H4 (cell line): ENCODE measurements around the gene HUNK. TPM values are rescaled to one million over a fixed set of nuclear protein-coding genes. Genes with fewer than 3 reads are reported as not detected.
"Not testable (repeated sequence)": the region's sequence is repeated elsewhere in the genome, so short reads cannot be mapped to it uniquely, and the experiment has no call there.

Source experiments
- DNase-seq: peaks from one replicate; pipeline ENCODE4 v3.0.0-alpha.2; 2015; ENCODE audit warnings: low spot score
- total RNA-seq: library from RNA; depleted of rRNA; stranded (reverse); fragments of >200 nt; shearing (Covaris generic); gene quantifications from 2 replicates; pipeline ENCODE4 v1.2.3, GENCODE V29; 2014

HUNK gene
- total RNA-seq, 1 experiment from 2014 or later = 1.9 TPM

DNA sequence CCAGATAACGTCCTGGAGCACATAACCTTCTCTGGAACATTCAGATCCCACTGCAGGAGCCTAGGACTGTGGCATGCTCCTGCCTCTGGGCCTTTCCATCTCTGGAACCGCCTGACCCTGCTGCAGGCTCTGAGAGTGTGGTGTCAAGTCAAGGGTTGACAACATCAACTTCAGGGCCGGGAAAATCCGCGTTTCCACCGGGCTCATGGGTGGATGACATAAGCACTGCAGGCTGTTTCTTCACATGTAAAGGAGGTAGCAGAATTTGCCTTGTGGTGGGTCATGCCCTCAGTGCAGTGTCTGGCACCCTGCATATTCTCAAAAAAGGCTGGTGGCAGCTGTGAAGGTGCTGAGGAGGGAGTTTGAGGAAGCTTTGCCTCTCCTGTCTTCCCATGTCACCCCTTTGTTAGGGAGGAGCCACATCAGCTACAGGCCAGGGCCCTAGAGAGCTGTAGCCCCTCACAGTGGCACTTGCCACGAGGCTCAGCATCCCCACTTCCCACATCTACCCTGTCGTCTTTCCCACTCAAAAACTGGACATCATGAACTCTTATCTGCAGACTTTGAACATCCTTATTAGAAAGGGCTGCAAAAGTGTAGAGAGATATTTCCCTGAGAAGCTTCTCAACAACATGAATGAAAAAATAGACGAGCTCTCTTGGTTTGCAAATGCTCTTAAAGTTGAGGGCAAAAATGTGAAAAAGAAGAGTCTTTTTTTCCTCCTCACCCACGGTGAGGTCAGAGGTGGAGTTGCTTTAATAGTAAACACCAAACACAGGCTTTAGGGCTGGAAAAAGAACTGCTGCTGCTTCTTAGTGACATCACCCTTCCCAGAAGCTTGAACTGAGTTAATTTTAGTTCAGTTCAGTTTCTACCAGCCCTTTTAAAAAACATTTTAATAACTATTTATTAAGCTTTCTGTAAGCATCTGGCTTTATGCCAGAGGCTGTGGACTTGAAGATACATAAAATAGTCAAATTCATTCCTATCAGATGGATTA, 121.3 kb downstream of the HUNK start:
- DNase-seq = no peak

DNA sequence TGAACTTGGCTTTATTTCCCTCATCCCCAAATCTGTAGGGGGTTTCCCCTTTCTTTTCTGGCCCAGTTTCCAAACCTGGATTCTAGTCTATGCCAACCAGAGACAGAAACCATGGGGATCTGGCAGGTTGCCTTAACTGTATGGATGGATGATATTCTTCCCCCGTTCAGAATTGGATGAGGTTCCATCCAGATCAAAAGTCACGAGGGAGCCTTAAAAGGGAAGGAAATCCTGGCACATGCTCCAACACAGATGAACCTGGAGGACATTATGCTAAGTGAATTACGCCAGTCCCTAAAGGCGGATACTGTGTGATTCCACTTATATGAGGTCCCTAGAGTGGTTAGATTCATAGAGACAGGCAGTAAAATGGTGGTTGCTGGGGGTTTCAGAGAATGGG, 124.4 kb downstream of the HUNK start:
- no peak for DNase-seq

DNA sequence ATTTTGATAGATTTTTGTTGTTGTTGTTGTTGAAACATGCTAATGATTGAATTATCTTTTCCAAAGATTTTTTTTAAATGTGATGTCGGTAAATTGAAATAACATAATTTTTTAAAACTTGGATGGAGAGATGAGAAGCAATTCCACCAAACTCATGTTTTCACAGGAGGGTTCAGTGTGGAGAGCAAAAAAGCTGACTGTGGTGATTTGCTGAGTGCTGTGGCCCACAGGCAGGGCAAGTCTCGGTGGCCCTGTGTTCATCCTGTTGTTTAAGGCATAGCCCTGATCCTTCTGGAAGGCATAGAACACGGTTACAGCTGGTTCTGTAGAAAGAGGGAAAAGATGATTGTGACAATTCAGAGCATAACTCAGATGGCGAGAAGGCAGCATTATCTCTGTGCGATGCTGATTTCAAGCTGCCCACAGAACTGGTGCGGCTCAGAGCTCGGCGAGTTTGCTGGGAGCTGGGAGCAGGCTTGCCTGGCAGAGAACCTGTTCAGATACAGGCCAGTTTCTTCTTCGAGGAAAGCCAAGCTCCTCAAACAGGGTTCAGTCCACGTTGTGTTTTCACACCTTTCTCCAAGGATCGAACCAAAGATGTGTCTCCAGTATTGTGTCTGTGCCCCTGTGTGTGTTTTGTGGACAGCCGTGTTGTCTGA, 127.1 kb downstream of the HUNK start:
- no peak for DNase-seq

DNA sequence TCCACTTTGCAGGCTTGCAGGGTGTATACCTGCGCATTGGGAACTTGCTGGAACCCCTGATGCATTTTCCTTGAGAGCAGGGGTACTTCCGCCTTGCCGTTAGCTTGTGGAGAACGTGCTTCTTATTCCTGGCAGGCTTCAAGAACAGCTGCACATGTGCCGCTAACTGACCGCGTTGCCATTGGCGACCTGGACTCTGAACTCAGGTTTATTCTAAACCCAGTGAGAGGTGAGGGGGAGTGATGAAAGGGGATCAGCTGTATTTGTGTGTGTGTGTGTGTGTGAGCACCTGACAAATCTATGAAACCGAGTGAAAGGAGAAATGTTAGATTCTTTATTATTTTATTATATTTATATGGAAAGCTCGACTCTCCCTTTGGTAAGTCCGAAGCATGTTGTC, 128.6 kb downstream of the HUNK start:
- DNase-seq = no peak

DNA sequence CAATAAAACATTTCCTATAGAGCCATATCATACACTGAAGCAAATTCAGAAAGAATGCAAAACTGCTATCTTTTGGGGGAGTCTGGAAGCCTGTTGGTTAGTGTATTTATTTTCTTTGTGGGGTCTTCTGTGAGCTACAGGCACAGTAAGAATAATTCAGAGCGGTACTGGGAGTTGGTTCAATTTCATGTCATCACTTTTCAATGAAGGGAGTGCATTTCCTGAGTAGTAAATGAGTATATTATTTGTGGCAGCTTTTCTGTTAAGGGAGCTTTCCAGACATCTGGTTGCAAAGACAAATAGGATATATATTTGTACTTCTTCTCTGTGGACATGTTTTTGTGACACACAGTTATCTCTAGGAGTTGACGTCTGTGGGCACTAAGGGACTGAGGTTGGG, 130.6 kb downstream of the HUNK start:
- DNase-seq = no peak

DNA sequence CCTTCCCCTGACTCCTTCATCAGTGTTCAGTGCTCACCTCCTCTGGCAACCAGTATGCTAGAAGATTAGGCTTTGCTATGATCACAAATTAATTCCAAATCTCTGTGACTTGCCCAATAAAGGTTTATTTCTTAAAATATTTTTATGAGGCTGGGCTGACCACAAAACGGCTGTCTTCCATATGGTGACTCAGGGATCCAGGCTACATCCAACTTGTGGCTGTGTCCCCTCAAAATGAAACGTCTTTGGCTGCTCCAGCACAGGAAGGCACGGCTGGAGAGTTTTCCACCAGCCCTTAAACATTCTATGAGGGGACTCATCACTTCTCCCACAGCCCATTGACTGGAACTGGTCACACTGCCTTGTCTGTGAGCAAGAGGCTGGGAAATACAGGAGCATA, 131.5 kb downstream of the HUNK start:
- peak; percentile 21 for DNase-seq

DNA sequence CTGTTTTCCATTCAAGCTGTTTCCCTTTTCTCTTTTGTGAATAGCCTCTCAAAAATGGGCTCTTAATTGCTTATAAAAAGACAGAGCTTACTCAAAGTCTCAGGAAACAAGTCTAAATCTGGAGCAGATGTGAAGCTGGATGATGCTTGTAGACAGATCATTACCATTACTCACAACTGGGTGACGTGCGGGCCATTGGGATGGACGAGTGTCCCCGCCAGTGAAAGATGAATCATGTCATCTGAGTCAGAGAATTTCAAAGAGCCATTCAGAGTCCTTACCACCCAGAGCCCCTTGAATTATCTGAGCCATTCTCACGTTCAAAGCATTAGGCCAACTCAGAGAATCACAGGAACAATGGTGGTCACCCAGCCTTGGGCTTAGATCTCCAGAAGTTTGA, 134.6 kb downstream of the HUNK start:
- DNase-seq = peak; percentile 42

DNA sequence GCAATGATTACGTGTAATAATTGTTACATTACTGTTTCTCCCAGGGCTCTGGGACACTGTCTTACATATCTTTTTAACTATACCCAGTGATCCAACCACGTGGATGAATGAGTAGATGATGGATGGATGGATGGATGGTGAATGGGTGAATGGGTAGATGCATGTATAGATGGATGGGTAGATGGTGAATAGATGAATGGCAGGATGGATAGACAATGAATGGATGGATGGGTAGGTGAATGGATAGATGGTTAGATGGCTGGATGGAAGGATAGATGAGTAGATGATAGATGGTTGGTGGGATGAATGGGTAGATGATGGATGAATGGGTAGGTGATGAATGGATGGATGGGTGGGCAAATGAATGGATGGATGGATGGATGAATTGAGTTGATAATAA, 135.9 kb downstream of the HUNK start:
- no peak for DNase-seq

DNA sequence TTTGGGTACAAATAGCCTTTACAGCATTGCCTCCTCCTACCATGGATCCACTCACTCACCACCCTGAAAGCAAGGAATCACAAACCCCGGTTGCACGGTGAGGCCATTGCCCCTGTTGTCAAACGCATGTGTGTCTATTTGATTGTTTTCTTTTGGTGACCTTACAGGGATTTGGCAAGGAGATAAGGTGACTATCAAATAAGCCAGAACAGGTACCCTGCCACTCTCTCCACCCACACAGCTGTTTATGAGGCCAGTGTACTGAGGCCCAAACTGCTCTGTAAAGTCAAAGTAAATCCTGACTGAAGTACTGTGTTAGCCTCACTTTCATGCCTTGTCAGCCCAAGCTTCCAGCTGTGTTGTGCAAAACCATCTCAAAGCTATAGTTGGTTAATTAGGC, 136.4 kb downstream of the HUNK start:
- no peak for DNase-seq

DNA sequence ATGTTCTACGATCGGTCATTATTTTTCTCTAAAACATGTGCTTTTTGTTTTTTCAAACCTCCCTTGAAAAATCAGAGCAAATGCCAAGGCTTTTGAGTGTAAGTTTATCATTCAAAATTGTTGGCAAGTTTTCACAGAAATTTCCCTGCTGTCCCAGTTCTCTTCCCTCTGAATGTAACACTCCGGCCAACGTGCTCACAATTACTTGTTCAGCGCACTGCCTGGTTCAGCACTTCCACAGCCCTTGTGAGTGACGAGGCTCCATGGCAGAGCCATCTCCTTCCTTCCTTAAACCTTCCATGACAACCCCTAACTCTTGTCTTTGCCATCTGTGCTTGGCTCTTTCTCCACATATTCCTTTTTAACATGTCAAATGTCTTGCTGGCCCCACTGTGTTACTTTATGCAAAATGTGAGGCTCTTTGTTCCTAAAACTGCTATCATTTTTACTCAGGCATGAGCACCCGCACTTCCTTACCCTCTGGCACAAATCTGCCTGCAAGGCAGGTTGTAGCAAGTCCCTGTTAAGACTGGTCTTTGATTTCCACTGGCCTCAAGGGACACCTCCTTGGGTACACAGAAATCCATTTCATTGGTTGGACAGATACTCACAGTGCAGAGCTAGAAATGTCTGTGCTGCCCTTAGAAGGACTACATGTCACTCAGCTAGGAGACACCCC, 142.8 kb downstream of the HUNK start:
- no peak for DNase-seq

DNA sequence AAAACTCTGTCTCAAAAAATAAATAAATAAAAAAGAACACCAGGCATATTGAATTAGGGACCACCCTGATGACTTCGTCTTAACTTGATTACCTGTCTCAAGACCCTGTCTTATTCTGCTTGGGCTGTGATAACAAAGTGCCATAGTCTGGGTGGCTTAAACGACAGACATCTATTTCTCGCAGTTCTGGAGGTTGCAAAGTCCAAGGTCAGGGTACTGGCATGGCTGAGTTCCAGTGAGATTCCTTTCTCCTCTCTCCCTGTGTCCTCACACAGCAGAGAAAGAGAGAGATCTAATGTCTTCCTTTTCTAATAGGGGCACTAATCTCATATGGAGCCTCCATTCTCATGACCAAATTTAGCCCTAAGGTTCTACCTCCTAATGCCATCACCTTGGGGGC, 145.6 kb downstream of the HUNK start:
- DNase-seq = no peak

DNA sequence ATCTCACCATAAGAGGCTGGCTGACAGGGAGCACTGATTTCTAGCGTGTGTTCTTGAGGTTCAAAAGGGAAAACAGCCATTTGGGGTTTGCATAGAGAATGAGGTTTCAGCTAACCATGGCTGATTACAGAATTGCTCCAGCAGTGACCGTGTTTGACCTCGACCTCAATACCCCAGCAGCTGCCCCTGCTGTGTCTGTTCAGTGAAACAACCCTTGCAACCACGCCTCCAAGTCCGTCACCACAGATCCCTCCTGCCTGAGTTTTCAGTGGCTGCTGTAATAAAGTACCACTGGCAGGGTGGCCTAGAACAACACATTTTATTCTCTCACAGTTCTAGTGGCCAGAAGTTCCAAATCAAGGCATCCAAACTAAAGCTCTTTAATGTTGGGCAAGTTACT, 147.7 kb downstream of the HUNK start:
- no peak for DNase-seq

DNA sequence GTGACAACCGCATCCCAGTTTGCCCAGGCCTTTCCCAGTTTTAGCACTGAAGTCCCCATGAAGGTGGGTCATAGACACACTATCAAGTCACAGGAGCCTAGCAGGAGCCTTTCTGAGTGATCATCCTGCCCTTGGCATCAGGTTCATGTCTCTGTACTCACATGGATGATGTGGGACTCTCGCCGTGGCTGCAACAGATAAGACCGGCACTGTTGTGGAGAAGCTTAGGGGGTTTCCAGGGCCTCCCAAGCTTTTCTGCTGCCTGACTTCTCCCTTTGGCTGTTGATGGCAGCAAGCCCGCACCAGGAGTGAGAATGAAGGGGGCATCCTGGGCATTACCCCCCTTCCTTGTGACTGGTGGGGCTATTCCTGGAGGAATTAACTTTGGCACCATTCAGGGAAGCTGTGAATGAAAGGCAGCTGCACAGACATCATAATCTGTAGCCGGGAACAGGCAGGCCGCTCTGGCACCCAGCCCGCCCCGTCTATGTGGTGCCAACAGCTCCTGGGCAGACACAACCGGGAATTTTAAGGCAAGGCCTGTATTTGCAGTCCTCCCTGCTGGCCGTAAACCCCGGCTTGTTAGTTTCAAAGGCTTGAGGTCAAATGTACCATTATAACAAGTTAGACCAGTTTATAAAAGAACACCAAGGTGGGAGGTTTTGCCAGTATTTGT, 148.6 kb downstream of the HUNK start:
- no peak for DNase-seq

DNA sequence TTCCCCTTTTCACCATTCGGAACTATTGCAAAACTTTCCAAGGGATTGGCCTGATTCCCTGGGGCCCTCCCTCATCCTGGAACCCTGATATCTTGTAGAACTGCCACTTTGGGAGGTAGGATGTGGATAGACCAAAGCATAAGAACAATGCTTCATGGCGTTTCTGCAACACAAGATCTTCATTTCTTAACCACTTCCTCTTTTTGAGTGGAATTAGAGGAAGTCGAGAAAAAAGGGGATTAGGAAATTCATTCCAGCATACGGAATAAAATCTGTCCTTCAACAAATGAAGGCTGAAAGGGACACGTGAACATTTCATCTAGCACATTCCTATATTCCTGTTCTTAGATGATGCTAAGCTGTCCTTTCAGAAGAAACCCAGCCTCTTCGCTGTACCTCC, 149.3 kb downstream of the HUNK start:
- no peak for DNase-seq

DNA sequence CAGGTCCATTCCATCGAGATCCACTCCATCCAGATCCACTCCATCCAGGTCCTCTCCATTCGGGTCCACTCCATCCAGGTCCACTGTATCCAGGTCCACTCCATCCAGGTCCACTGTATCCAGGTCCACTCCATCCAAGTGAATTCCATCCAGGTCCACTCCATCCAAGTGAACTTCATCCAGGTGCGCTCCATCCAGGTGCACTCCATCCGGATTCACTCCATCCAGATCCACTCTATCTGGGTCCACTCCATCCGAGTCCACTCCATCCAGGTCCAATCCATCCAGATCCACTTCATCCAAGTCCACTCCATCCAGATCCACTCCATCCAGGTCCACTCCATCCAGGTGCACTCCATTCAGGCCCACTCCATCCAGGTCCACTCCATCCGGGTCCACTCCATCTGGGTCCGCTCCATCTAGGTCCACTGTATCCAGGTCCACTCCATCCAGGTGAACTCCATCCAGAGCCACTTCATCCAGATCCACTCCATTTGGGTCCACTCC, 157.4 kb downstream of the HUNK start:
- no peak for DNase-seq

DNA sequence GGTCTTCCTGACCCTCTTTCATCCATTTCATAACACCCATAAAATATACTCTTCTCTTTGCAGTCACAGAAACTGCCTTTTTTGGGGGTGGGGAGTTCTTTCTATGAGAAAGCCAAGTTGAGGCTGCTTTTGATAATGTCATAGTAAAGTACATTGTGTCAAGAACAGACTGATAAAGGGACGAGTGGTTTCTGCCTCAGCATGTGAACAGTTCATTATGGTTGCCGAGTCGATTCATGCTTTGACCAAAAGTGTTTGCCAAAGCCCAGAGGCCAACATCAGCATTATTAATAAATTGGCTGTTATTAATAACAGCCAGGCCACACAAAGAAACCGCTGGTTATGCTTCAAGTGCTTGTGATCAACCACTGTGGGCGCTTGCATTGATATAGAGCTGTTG, 162.0 kb downstream of the HUNK start:
- DNase-seq = no peak

DNA sequence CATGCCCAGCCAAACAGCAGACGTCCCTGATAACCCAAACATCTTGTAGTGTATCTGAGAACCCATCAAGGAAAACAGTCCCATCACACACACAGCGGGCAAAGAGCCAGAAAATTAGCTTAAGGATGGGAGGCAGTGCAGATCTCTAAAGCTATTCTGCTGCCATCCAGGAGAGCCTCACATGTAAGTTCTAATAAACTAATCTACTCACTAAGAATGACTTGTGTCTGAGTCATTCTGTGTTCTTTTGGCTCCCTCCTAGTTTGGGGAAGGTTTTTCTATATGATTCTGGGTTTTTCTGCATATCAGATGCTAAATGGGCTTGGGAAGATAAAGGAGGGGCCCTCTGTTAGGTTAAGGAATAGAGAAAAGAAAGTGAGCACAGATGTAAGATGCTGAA, 162.8 kb downstream of the HUNK start:
- DNase-seq = no peak

DNA sequence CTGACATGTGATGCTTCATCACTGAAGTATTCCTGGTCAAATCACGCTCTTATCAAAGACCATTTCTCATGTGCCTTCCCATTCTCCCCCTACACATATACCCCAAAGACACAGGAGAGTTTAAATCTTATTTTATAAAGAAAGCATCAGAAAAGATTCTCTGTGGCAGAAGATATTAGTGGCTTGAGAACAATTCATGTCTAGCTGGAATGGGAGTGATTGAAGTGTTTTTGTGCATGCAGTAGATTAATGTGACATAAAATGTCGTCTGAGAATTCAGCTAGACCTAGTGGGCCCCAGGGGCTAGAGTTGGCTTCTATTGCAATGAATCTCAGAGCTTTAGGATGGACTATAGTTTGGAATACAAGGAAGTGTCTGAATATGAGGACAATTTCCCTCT, 163.9 kb downstream of the HUNK start:
- DNase-seq = no peak

DNA sequence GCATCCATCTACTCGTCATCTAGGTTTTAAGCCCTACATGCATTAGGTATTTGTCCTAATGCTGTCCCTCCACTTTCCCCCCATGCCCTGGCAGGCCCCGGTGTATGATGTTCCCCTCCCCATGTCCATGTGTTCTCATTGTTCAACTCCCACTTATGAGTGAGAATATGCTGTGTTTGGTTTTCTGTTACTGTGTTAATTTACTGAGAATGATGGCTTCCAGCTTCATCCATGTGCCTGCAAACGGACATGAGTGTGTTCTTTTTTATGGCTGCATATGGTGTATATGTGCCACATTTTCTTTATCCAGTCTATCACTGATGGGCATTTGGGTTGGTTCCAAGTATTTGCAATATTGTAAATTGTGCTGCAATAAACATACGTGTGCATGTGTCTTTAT, 165.9 kb downstream of the HUNK start:
- not testable (repeated sequence) for DNase-seq

DNA sequence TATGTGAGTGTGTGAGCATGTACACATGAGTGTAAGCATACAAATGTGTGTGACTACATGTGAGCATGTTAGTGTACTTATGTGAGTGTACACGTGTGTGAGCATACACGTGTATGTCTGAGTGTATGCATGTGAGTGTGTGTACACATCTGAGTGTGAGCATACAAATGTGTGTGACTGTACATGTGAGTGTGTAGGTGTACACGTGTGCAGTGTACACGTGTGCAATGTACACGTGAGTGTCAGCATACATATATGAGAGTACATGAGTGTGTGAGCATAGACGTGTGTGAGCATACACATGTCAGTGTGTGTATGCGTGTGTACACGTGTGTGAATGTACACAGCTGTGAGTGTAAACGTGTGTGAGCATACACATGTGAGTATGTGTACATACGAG, 170.6 kb downstream of the HUNK start:
- DNase-seq = no peak

DNA sequence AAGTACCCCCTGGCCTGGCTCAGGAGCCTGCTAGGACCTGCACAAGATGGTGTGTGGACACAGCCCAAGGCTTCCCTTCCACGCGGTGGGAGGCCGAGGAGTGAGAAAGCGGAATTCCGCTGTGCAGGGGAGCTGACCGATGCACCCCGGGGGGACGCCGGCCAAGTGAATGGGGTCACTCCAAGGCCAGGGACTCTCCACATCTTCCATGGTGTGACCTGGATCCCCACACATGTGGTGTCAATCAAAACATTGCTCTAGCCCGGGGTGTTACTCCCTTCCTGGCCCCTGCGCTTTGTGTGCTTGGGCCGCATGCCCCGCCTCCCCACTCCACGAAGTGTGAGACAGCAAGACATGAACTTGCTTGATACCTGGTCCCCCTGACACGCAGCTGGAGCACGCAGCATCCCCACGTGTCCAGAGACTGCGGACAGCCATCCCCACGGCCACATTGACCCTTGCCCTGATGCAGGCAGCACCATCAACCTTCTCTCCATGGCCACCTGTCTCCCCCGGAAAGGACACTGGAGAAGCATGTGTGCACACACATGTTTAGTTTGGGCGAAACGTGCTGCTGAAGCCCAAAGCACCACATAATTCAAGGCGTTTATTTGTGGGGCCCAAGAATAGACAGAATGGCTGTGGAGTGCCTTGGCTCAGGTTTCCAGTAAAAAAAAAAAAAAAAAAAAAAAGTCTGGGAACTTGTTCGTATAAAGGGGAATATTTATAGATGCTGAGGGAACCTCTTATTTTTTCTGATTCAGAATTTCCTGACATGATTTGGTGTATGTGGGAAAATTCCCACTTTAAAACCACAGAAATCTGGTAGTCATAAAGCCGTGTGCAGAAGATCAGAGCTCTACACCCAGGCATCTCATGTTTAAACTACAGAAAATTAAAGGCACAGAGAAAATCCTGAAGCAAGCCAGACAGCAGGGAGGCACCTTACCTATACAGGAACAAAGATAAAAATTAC, 171.7 kb downstream of the HUNK start:
- DNase-seq = no peak
